Measurements from ENCODE around the gene YJEFN3.

YJEFN3 gene

DNA sequence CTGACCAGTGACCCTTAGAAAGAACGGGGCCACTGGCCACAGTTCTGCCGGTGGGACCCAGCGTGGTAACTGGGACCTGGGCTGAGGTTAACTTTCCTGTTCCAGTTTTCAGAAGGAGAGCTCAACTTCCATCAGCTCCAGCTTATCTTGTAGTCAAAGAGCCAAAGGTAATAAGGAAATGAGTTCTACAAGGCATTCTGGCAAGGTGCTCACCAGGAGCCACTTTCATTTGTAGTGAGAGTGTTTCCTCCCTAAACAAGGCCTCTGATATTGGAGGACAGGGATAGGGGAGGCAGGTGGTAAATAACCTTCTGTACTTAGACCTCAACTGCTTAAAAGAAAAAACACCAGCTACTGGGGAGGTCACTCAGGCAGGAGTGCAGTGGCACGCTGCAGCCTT is 51.7 kb downstream of the YJEFN3 start:
- H3K4me2 ChIP-seq (ENCODE audit: low read depth, low read length, poor library complexity, severe bottlenecking) = no peak overlapping the region
- H3K9me2 ChIP-seq (replicated peaks; ENCODE audit: low read depth, low read length) = no peaks in the 10 kb centered on the region
- H3K36me3 ChIP-seq (ENCODE audit: insufficient read depth, low read length) = no peaks in the 10 kb centered on the region
- H3K4me1 ChIP-seq (ENCODE audit: insufficient read depth, low read length, poor library complexity, severe bottlenecking) = no peaks in the 10 kb centered on the region
- no peak overlapping the region for H2AFZ ChIP-seq (ENCODE audit: low read length)
- H3K27me3 ChIP-seq (ENCODE audit: insufficient read depth, low read length, poor library complexity, severe bottlenecking) = no peaks in the 10 kb centered on the region
- H4K20me1 ChIP-seq (ENCODE audit: insufficient read depth, low read length, poor library complexity, severe bottlenecking) = no peaks in the 10 kb centered on the region
- H3K4me3 ChIP-seq (ENCODE audit: low read length, poor library complexity, severe bottlenecking) = no peak overlapping the region
- H3K9ac ChIP-seq (ENCODE audit: low read depth, low read length, poor library complexity, severe bottlenecking) = no peak overlapping the region
- no peaks in the 10 kb centered on the region for H3K79me2 ChIP-seq (ENCODE audit: insufficient read depth, low read length)
- no peaks in the 10 kb centered on the region for H3K9me3 ChIP-seq (ENCODE audit: insufficient read depth, low read depth, low read length)
- TF ChIP-seq EZH2phosphoT487 (IDR thresholded peaks at IDR 0.05; ENCODE audit: borderline replicate concordance) = no peak
- TF ChIP-seq, protein P1, sequence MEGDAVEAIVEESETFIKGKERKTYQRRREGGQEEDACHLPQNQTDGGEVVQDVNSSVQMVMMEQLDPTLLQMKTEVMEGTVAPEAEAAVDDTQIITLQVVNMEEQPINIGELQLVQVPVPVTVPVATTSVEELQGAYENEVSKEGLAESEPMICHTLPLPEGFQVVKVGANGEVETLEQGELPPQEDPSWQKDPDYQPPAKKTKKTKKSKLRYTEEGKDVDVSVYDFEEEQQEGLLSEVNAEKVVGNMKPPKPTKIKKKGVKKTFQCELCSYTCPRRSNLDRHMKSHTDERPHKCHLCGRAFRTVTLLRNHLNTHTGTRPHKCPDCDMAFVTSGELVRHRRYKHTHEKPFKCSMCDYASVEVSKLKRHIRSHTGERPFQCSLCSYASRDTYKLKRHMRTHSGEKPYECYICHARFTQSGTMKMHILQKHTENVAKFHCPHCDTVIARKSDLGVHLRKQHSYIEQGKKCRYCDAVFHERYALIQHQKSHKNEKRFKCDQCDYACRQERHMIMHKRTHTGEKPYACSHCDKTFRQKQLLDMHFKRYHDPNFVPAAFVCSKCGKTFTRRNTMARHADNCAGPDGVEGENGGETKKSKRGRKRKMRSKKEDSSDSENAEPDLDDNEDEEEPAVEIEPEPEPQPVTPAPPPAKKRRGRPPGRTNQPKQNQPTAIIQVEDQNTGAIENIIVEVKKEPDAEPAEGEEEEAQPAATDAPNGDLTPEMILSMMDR (conservative IDR thresholded peaks at IDR 0.05; ENCODE audit: low read length) = no peak
- no peaks in the 10 kb centered on the region for H3F3A ChIP-seq (ENCODE audit: low read depth)

DNA sequence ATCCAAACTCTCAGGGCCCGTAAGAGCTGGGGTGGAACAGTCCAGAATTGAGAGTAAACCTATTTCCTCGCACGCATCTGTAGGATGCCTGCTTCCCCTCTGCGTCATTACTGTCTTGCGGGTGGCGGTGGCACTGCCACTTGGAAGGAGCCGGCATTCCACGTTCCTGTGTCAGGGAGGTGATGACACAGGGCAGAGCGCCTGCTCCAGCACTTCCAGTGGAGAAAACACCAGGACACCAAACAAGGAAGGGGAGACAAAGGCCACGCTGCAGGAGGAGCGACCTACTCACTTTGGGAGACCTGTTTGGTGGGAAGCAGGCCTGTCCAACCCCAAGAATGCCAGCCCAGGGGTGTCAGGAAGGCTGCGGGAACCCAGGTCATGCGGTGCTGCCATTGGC is 52.7 kb downstream of the YJEFN3 start:
- TF ChIP-seq, protein P1 (conservative IDR thresholded peaks at IDR 0.05; ENCODE audit: low read length) = no peak
- no peak for TF ChIP-seq EZH2phosphoT487 (IDR thresholded peaks at IDR 0.05; ENCODE audit: borderline replicate concordance)
- H3K9me2 ChIP-seq (replicated peaks; ENCODE audit: low read depth, low read length) = no peaks in the 10 kb centered on the region
- H3K9me3 ChIP-seq (ENCODE audit: insufficient read depth, low read depth, low read length) = no peaks in the 10 kb centered on the region

DNA sequence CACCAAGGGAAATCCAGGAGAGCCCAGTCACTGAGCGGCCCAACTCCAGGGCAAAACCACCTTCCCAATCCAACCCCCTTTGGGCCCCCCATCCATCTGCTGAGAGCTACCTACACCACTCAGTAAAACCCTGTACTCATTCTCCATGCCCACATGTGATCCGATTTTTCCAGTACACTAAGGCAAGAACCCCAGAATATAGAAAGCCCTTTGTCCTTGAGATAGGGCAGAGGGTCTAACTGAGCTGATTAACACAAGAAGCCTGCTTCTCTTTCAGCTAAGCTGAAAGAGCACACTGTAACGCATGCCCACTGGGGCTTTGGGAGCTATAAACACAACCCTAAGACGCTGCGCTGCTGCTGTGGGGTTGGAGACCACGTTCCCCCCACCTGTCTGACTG is 53.8 kb downstream of the YJEFN3 start:
- no peak overlapping the region for H3K4me3 ChIP-seq (ENCODE audit: low read length, poor library complexity, severe bottlenecking)
- no peaks in the 10 kb centered on the region for H3K27me3 ChIP-seq (ENCODE audit: insufficient read depth, low read length, poor library complexity, severe bottlenecking)
- H3K9ac ChIP-seq (ENCODE audit: low read depth, low read length, poor library complexity, severe bottlenecking) = no peak overlapping the region
- no peaks in the 10 kb centered on the region for H3K9me2 ChIP-seq (replicated peaks; ENCODE audit: low read depth, low read length)
- no peaks in the 10 kb centered on the region for H3K36me3 ChIP-seq (ENCODE audit: insufficient read depth, low read length)
- H3K9me3 ChIP-seq (ENCODE audit: insufficient read depth, low read depth, low read length) = no peaks in the 10 kb centered on the region
- H3K4me2 ChIP-seq (ENCODE audit: low read depth, low read length, poor library complexity, severe bottlenecking) = no peak overlapping the region
- H4K20me1 ChIP-seq (ENCODE audit: insufficient read depth, low read length, poor library complexity, severe bottlenecking) = no peaks in the 10 kb centered on the region
- H2AFZ ChIP-seq (ENCODE audit: low read length) = no peak overlapping the region
- H3K4me1 ChIP-seq (ENCODE audit: insufficient read depth, low read length, poor library complexity, severe bottlenecking) = no peaks in the 10 kb centered on the region
- no peaks in the 10 kb centered on the region for H3K79me2 ChIP-seq (ENCODE audit: insufficient read depth, low read length)
- TF ChIP-seq EZH2phosphoT487 (IDR thresholded peaks at IDR 0.05; ENCODE audit: borderline replicate concordance) = no peak
- TF ChIP-seq, protein P1 (conservative IDR thresholded peaks at IDR 0.05; ENCODE audit: low read length) = no peak
- H3F3A ChIP-seq (ENCODE audit: low read depth) = no peaks in the 10 kb centered on the region

More for the DNA sequence above, 52.7 kb downstream of the YJEFN3 start:
- no peaks in the 10 kb centered on the region for H3K4me1 ChIP-seq (ENCODE audit: insufficient read depth, low read length, poor library complexity, severe bottlenecking)
- H3K27me3 ChIP-seq (ENCODE audit: insufficient read depth, low read length, poor library complexity, severe bottlenecking) = no peaks in the 10 kb centered on the region
- H4K20me1 ChIP-seq (ENCODE audit: insufficient read depth, low read length, poor library complexity, severe bottlenecking) = no peaks in the 10 kb centered on the region
- H3K79me2 ChIP-seq (ENCODE audit: insufficient read depth, low read length) = no peaks in the 10 kb centered on the region
- no peak overlapping the region for H3K4me3 ChIP-seq (ENCODE audit: low read length, poor library complexity, severe bottlenecking)
- H3F3A ChIP-seq (ENCODE audit: low read depth) = no peaks in the 10 kb centered on the region
- H3K36me3 ChIP-seq (ENCODE audit: insufficient read depth, low read length) = no peaks in the 10 kb centered on the region
- H3K4me2 ChIP-seq (ENCODE audit: low read depth, low read length, poor library complexity, severe bottlenecking) = no peak overlapping the region
- H2AFZ ChIP-seq (ENCODE audit: low read length) = no peak overlapping the region
- H3K9ac ChIP-seq (ENCODE audit: low read depth, low read length, poor library complexity, severe bottlenecking) = no peak overlapping the region

Data from Loucy (cell line).